GM20000 (cell line): ENCODE data around the gene MBD2.

Source experiments
- DNase-seq: peaks from one replicate; pipeline ENCODE4 v3.0.0; 2012; ENCODE audit warnings: low spot score
- TF ChIP-seq, protein P1 (sequence below): IDR thresholded peaks from 2 replicates; pipeline ENCODE4 v1.5.1; 2012; ENCODE audit warnings: mild to moderate bottlenecking, control low read depth; ENCODE audit errors: extremely low read depth, missing control alignments

Gene MBD2

DNA sequence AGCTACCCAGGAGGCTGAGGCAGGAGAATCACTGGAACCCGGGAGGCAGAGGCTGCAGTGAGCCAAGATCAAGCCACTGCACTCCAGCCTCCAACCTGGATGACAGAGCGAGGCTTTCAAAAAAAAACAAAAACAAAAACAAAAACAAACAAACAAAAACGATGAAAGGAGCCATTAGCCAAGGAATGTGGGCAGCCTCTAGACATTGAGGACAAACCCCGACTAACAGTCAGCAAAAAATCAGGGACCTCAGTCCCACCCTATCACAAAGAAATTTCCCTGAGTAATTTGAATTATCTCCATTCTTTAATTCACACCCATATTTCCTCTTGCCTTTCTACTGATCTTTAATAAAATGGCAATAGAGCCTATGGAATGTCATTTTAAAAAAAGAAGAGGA, 75.8 kb downstream of the MBD2 start:
- TF ChIP-seq, protein P1, sequence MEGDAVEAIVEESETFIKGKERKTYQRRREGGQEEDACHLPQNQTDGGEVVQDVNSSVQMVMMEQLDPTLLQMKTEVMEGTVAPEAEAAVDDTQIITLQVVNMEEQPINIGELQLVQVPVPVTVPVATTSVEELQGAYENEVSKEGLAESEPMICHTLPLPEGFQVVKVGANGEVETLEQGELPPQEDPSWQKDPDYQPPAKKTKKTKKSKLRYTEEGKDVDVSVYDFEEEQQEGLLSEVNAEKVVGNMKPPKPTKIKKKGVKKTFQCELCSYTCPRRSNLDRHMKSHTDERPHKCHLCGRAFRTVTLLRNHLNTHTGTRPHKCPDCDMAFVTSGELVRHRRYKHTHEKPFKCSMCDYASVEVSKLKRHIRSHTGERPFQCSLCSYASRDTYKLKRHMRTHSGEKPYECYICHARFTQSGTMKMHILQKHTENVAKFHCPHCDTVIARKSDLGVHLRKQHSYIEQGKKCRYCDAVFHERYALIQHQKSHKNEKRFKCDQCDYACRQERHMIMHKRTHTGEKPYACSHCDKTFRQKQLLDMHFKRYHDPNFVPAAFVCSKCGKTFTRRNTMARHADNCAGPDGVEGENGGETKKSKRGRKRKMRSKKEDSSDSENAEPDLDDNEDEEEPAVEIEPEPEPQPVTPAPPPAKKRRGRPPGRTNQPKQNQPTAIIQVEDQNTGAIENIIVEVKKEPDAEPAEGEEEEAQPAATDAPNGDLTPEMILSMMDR, result no peak
- DNase-seq, result no peak

DNA sequence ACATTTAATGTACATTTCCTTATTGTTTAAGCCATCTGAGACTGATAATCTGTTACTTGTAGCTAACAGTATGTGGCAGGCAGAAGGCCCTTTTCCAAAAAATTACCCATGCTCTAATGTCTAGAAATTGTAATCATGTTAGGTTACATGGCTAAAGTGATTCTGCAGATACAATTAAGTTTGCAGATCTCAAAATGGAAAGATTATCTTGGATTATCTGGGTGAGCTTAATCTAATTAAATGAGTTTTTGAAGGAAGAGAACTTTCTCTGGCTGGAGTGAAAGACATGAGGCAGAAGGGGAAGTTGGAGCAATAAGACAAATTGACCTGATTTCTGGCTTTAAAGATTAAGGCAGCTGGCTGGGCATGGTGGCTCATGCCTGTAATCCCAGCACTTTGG, 76.3 kb downstream of the MBD2 start:
- TF ChIP-seq, protein P1, result no peak

DNA sequence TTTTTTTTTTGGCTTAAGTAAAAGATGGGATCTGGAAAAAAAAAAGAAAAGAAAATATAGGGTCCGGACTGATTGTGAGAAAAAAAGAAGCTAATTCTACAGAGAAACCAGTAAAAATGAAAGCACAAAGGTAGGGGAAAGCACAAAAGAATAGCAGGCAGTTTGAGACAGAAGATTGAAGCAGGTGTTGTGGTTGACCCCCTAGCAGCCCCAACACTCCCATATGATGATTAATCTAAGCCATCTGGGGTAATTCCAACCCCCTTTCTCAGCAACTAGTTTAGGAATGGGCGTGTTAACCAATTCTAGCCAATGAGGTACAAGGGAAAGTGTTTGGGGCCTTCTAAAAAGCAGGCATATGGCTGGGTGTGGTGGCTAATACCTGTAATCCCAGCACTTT, 77.0 kb downstream of the MBD2 start:
- peak; percentile 64 for DNase-seq
- TF ChIP-seq, protein P1, result no peak

More for the DNA sequence above, 76.3 kb downstream of the MBD2 start:
- no peak for DNase-seq

DNA sequence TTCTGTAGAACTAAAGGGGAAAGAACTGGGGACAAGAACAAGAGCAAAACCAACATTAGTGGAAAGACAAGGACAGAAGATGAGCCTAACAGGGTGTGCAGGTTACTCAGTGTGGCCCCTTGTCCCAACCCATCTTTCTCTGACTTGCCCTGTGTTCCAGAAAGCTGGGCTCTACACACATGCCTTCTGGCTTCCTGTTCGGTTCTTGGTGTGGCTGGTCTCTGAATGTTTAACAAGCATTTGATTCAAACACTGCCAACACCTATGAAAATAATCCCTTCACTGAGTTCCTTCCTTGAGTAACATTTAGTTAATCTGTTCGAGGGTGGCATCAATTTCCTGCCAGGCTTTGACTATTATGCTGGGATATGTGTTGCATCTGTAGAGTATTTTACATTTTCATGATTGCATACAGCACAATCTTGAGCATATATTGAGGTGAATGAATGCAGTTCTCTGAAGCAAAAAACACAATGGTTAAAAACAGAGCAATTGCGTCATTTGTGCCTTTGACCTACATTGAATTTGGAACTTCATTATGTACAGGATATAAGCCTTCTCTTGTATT, 83.3 kb downstream of the MBD2 start:
- TF ChIP-seq, protein P1, result no peak
- DNase-seq, result no peak

DNA sequence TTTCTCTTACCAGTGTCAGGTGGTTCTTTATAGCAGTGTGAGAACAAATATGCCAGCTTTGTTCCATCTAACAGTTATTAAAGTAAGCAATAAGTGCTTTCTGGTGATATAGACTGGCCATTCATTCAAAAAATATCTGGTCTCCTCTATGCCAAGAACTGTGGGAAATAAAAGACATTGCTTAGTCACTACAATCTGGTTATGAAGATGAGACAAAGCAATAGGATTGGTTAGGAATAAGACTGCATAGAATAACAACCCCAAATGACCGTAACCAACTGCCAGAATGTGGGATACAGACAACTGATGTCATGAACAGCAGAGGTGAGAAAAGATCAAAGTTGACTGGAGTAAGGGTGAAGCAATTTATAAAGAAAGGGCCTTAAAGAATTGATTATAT, 83.8 kb downstream of the MBD2 start:
- TF ChIP-seq, protein P1, result no peak
- no peak for DNase-seq

DNA sequence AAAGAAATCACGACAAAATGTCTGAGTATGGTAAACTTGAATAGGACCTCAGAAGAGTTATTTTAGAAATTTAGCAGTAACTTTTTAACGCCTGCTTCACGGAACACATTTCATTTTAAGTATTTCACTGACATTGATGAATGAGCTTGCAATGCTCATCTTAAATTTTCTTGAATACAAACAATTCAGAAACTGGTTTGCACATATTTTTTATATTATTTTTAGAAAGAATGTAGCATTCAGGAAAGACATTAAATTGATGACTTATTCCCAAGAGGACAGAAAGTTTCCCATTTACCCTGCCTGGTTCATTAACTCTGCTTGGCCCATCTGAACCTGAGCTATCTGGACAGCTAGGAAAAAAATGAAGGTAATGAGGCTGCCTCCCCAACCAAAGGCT, 89.3 kb downstream of the MBD2 start:
- TF ChIP-seq, protein P1, result no peak

DNA sequence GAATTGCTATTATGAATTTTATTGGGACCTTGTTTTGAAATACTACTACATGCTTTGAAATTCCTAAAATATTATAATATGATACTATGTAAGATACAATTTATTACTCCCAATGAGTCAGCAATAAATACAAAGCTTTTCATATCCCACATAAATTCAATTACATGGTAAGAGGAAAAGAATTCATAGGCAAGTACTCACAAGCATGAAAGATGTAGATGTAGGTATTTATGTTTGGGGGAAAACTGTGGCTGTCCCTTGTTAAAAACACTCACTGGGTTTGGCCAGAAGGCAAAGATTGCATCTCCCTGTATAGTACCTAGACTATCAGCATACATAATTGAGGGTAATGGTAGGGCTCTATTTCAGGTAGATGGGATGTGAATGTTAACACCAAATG, 90.4 kb downstream of the MBD2 start:
- TF ChIP-seq, protein P1, result no peak
- no peak for DNase-seq

More for the DNA sequence above, 89.3 kb downstream of the MBD2 start:
- DNase-seq, result no peak
